Left forelimb (tissue), 1 donor: Measurements from ENCODE around the gene BTNL2.
"Not testable (repeated sequence)": the region's sequence is repeated elsewhere in the genome, so short reads cannot be mapped to it uniquely, and the experiment has no call there.

Source experiments
- DNase-seq: peaks from one replicate; pipeline ENCODE4 v3.0.0-alpha.2; 2018; ENCODE audit warnings: low spot score

The BTNL2 gene

GRCh38 chr6:32367644-32368043 lies 39.3 kb downstream of the BTNL2 start:
- DNase-seq = no peak

- DNase-seq = not testable (repeated sequence)
Observed at GRCh38 chr6:32359225-32359624, 47.8 kb downstream of the BTNL2 start.

- DNase-seq = not testable (repeated sequence)
Observed at GRCh38 chr6:32358548-32358947, 48.4 kb downstream of the BTNL2 start.

GRCh38 chr6:32355018-32355417 lies 52.0 kb downstream of the BTNL2 start:
- no peak for DNase-seq

- no peak for DNase-seq
Observed at GRCh38 chr6:32353348-32353747, 53.6 kb downstream of the BTNL2 start.
